CD14-positive monocyte (primary cell): ENCODE results near the gene EPS15. TPM values are rescaled to one million over a fixed set of nuclear protein-coding genes. Genes with fewer than 3 reads are reported as not detected.

Experiments used
- DNase-seq, 3 donors: peaks; one replicate each; pipeline ENCODE4 v3.0.0-alpha.2; 2011 to 2022
- H2AFZ ChIP-seq: 2 replicates; pipeline ENCODE4 v1.6.0; 2012; ENCODE audit warnings: mild to moderate bottlenecking, low read depth, low read length, inconsistent platforms; ENCODE audit not compliant: insufficient read depth, poor library complexity, severe bottlenecking
- H3K27ac ChIP-seq, 2 donors: 1 replicate in 1 of 2; 2 replicates in 1 of 2; pipeline ENCODE4 v1.5.1; 2012 to 2013; ENCODE audit warnings: low read length in 2 of 2, control low read depth in 1 of 2, inconsistent platforms in 1 of 2, low read depth in 1 of 2, mild to moderate bottlenecking in 1 of 2
- H3K27me3 ChIP-seq, 2 donors: one replicate each; pipeline versions ENCODE4 v1.6.0 to v1.6.1; 2011 to 2013; ENCODE audit warnings: low read length in 2 of 2; ENCODE audit not compliant: control insufficient read depth in 2 of 2, insufficient read depth in 2 of 2
- H3K36me3 ChIP-seq, 2 donors: replicated peaks in 1 of 2; 1 replicate in 1 of 2; 2 replicates in 1 of 2; pipeline versions ENCODE4 v1.5.1 to v1.6.1; 2012 to 2013; ENCODE audit warnings: low read length in 2 of 2, control low read depth in 1 of 2, inconsistent platforms in 1 of 2, mild to moderate bottlenecking in 1 of 2; ENCODE audit not compliant: insufficient read depth in 2 of 2, control insufficient read depth in 1 of 2
- H3K4me1 ChIP-seq, 2 donors: 1 replicate in 1 of 2; 2 replicates in 1 of 2; pipeline versions ENCODE4 v1.5.1 to v1.6.1; 2012 to 2013; ENCODE audit warnings: low read length in 2 of 2, control low read depth in 1 of 2, inconsistent platforms in 1 of 2, mild to moderate bottlenecking in 1 of 2, moderate library complexity in 1 of 2; ENCODE audit not compliant: insufficient read depth in 2 of 2, control insufficient read depth in 1 of 2
- H3K4me2 ChIP-seq: replicated peaks from 2 replicates; pipeline ENCODE3; 2012; ENCODE audit warnings: low read length, moderate library complexity, mild to moderate bottlenecking; ENCODE audit not compliant: poor library complexity, severe bottlenecking; ENCODE audit errors: extremely low read depth
- H3K4me3 ChIP-seq, 3 experiments: fragments of 200-600 bp in 1 of 3; sonication (generic) in 1 of 3; replicated peaks in 1 of 3; 1 replicate in 2 of 3; 2 replicates in 1 of 3; pipeline ENCODE4 v1.5.1; 2011 to 2013; ENCODE audit warnings: low read length in 3 of 3, mild to moderate bottlenecking in 3 of 3, control low read depth in 2 of 3, low read depth in 2 of 3, inconsistent platforms in 1 of 3, moderate library complexity in 1 of 3
- H3K79me2 ChIP-seq: 2 replicates; pipeline ENCODE4 v1.6.0; 2012; ENCODE audit warnings: mild to moderate bottlenecking, control low read depth, inconsistent platforms, low read length, moderate library complexity; ENCODE audit not compliant: insufficient read depth
- H3K9ac ChIP-seq: 2 replicates; pipeline ENCODE4 v1.6.0; 2017; ENCODE audit warnings: low read length, mild to moderate bottlenecking; ENCODE audit not compliant: insufficient read depth, poor library complexity, severe bottlenecking
- H3K9me3 ChIP-seq, 2 donors: replicated peaks in 1 of 2; 1 replicate in 1 of 2; 2 replicates in 1 of 2; pipeline versions ENCODE4 v1.5.1 to v1.6.1; 2012 to 2013; ENCODE audit warnings: low read length in 2 of 2, control low read depth in 1 of 2; ENCODE audit not compliant: control insufficient read depth in 1 of 2, insufficient read depth in 1 of 2
- H4K20me1 ChIP-seq: 2 replicates; pipeline ENCODE4 v1.6.0; 2012; ENCODE audit warnings: mild to moderate bottlenecking, low read length, control low read depth, moderate library complexity; ENCODE audit not compliant: insufficient read depth
- H3K27ac Mint-ChIP-seq, 7 donors: one replicate each; pipeline ENCODE4 v1.8.0; 2020; ENCODE audit warnings: mild to moderate bottlenecking in 7 of 7, mixed read lengths in 7 of 7, moderate library complexity in 6 of 7, inconsistent platforms in 2 of 7
- H3K27me3 Mint-ChIP-seq, 3 donors: one replicate each; pipeline ENCODE4 v1.8.0; 2021 to 2022; ENCODE audit warnings: low read depth in 3 of 3, mild to moderate bottlenecking in 3 of 3, mixed read lengths in 3 of 3, moderate library complexity in 3 of 3, inconsistent platforms in 1 of 3
- H3K36me3 Mint-ChIP-seq, 2 donors: one replicate each; pipeline ENCODE4 v1.8.0; 2020; ENCODE audit warnings: mixed read lengths in 2 of 2, inconsistent platforms in 1 of 2, mild to moderate bottlenecking in 1 of 2
- H3K4me1 Mint-ChIP-seq: one replicate; pipeline ENCODE4 v1.8.0; 2020; ENCODE audit warnings: mild to moderate bottlenecking, mixed read lengths
- H3K4me3 Mint-ChIP-seq, 2 donors: one replicate each; pipeline ENCODE4 v1.8.0; 2020; ENCODE audit warnings: mild to moderate bottlenecking in 2 of 2, mixed read lengths in 2 of 2, moderate library complexity in 1 of 2
- H3K9me3 Mint-ChIP-seq, 7 donors: one replicate each; pipeline ENCODE4 v1.8.0; 2020 to 2022; ENCODE audit warnings: mixed read lengths in 7 of 7, mild to moderate bottlenecking in 6 of 7, moderate library complexity in 6 of 7, inconsistent platforms in 2 of 7
- WGBS: methylation state at CpG from one replicate; pipeline ENCODE4 v1.1.5; 2013; ENCODE audit warnings: missing lambda C conversion rate; ENCODE audit not compliant: insufficient coverage; 5-methylcytosine and 5-hydroxymethylcytosine counted together
- intact Hi-C, 2 donors: fragments of 100-400 bp; cut with micrococcal nuclease; formaldehyde crosslinking; loops; one replicate each; pipeline versions ENCODE4 v1.15.0 to v1.15.1; 2023
- polyA plus RNA-seq, 3 donors: library from polyadenylated mRNA; depleted of rRNA in 1 of 3; unstranded in 2 of 3; stranded (reverse) in 1 of 3; fragments of 300-500 nt in 2 of 3; fragments of >200 nt in 1 of 3; fragmentation: Illumina TruSeq in 2 of 3; gene quantifications; 1 replicate in 2 of 3; 2 replicates in 1 of 3; pipeline ENCODE4 v1.2.3, GENCODE V29; 2012 to 2021
- TF ChIP-seq, protein P1 (sequence below): fragments of 200-600 bp; IDR thresholded peaks from one replicate; pipeline ENCODE4 v1.8.0; 2022; ENCODE audit warnings: antibody characterized with exemption, mild to moderate bottlenecking

Gene EPS15
- polyA plus RNA-seq, 3 donors = 26.7 to 53.6 (median 36.4) TPM

DNA sequence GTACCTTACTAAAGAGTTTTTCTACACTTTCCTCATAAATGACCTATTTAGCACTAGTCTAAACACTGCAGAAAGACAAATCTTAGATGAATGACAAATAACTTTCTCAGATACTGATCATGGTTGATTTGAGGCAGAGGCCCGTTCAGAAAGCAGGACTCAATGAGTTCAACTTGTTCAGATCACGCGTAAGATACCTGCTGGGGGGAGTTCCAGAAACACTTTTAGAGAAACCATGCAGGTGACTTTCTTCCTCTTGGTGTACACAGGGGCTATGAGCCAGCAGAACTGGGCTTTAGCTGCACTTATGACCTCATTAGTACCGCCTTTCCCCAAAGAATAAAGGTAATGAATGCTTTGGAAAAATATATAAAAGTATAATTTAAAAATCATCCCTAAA, 149.9 kb downstream of the EPS15 start:
- TF ChIP-seq, protein P1, sequence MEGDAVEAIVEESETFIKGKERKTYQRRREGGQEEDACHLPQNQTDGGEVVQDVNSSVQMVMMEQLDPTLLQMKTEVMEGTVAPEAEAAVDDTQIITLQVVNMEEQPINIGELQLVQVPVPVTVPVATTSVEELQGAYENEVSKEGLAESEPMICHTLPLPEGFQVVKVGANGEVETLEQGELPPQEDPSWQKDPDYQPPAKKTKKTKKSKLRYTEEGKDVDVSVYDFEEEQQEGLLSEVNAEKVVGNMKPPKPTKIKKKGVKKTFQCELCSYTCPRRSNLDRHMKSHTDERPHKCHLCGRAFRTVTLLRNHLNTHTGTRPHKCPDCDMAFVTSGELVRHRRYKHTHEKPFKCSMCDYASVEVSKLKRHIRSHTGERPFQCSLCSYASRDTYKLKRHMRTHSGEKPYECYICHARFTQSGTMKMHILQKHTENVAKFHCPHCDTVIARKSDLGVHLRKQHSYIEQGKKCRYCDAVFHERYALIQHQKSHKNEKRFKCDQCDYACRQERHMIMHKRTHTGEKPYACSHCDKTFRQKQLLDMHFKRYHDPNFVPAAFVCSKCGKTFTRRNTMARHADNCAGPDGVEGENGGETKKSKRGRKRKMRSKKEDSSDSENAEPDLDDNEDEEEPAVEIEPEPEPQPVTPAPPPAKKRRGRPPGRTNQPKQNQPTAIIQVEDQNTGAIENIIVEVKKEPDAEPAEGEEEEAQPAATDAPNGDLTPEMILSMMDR = no peak
- no peaks in the 10 kb centered on the region for H3K9me3 ChIP-seq
- H3K36me3 ChIP-seq = peaks cover 50 to 88% of the 10 kb centered on the region in 2 donors
- intact Hi-C loops = no loop called here
- Mint-ChIP-seq H3K4me3 (no peak overlapping the region), H3K4me1 (no peaks in the 10 kb centered on the region), H3K9me3 (no peaks in the 10 kb centered on the region), H3K27ac (no peak overlapping the region), H3K27me3 (no peaks in the 10 kb centered on the region), H3K36me3 (peaks cover 47 to 73% of the 10 kb centered on the region in 2 donors)
- H3K9ac ChIP-seq = no peak overlapping the region
- no peak for DNase-seq
- no peaks in the 10 kb centered on the region for H4K20me1 ChIP-seq
- H3K4me3 ChIP-seq = no peak overlapping the region
- H3K27me3 ChIP-seq = no peaks in the 10 kb centered on the region
- 93% methylated on average over 3 of the region's 4 CpGs for WGBS
- no peak overlapping the region for H3K4me2 ChIP-seq
- no peaks in the 10 kb centered on the region for H3K4me1 ChIP-seq
- no peaks in the 10 kb centered on the region for H3K79me2 ChIP-seq
- H2AFZ ChIP-seq = no peak overlapping the region
- no peak overlapping the region for H3K27ac ChIP-seq

- Histone ChIP-seq H3K79me2 (no peaks in the 10 kb centered on the region), H3K4me2 (no peak overlapping the region), H3K4me3 (no peak overlapping the region), H2AFZ (no peak overlapping the region), H3K9me3 (no peaks in the 10 kb centered on the region), H3K27me3 (no peaks in the 10 kb centered on the region), H3K4me1 (no peaks in the 10 kb centered on the region), H3K9ac (no peak overlapping the region), H4K20me1 (no peaks in the 10 kb centered on the region), H3K27ac (no peak overlapping the region), H3K36me3 (peaks cover 59 to 90% of the 10 kb centered on the region in 2 donors)
- Mint-ChIP-seq H3K4me3 (no peak overlapping the region), H3K36me3 (peaks cover 51 to 73% of the 10 kb centered on the region in 2 donors), H3K27me3 (no peaks in the 10 kb centered on the region), H3K4me1 (no peaks in the 10 kb centered on the region), H3K27ac (no peak overlapping the region), H3K9me3 (no peaks in the 10 kb centered on the region)
- intact Hi-C loops = no loop called here
- TF ChIP-seq, protein P1 = no peak
- no peak for DNase-seq
- no CpG with 5 or more reads among the region's 1 CpG for WGBS
Measured at GRCh38 chr1:51365774-51366173, 153.3 kb downstream of the EPS15 start.
